Measurements from ENCODE around the gene LRRK2. TPM values are rescaled to one million over a fixed set of nuclear protein-coding genes. Genes with fewer than 3 reads are reported as not detected.
"Not testable (repeated sequence)": the region's sequence is repeated elsewhere in the genome, so short reads cannot be mapped to it uniquely, and the experiment has no call there.

Gene LRRK2
- total RNA-seq, 2 experiments from 2014 or later: 5.9 to 28.4 TPM

DNA sequence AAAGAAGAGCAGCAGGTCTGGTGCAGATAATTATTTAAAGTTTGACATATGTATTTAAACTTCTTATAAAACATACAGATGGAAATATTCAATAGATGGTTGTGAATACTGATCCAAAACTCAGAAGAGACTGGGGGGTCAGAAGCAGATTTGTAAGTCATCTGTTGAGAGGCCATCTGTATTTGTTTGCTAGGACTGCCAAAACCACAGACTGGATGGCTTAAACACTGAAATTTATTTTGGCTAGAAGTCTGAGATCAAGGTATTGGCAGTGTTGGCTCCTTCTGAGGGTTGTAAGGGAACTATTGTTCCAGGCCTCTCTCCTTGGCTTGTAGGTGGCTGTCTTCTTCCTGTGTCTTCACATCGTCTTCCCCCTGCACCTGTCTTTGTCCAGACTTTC lies 153.9 kb downstream of the LRRK2 start:
- Histone ChIP-seq H2AFZ (ENCODE audit: low read length) (no peak overlapping the region), H3K9me2 (ENCODE audit: insufficient read depth, low read length) (no peaks in the 10 kb centered on the region), H3K4me3 (ENCODE audit: low read depth, low read length, poor library complexity, severe bottlenecking) (no peak overlapping the region), H3K79me2 (ENCODE audit: insufficient read depth, low read depth, low read length) (no peaks in the 10 kb centered on the region), H3K4me1 (ENCODE audit: insufficient read depth, low read length, poor library complexity, severe bottlenecking) (no peaks in the 10 kb centered on the region), H4K20me1 (ENCODE audit: insufficient read depth, low read length) (no peaks in the 10 kb centered on the region), H3K9me3 (ENCODE audit: low read length) (no peaks in the 10 kb centered on the region), H3K27ac (ENCODE audit: low read depth, low read length, poor library complexity, severe bottlenecking) (no peak overlapping the region), H3K4me2 (ENCODE audit: low read length) (no peak overlapping the region), H3K36me3 (ENCODE audit: insufficient read depth, low read length) (no peaks in the 10 kb centered on the region)
- CTCF ChIA-PET (ENCODE audit: unreplicated experiment): no interaction called here
- no peak for TF ChIP-seq EZH2phosphoT487 (IDR thresholded peaks at IDR 0.05; ENCODE audit: borderline replicate concordance, low read depth, low read length)
- TF ChIP-seq, protein P1, sequence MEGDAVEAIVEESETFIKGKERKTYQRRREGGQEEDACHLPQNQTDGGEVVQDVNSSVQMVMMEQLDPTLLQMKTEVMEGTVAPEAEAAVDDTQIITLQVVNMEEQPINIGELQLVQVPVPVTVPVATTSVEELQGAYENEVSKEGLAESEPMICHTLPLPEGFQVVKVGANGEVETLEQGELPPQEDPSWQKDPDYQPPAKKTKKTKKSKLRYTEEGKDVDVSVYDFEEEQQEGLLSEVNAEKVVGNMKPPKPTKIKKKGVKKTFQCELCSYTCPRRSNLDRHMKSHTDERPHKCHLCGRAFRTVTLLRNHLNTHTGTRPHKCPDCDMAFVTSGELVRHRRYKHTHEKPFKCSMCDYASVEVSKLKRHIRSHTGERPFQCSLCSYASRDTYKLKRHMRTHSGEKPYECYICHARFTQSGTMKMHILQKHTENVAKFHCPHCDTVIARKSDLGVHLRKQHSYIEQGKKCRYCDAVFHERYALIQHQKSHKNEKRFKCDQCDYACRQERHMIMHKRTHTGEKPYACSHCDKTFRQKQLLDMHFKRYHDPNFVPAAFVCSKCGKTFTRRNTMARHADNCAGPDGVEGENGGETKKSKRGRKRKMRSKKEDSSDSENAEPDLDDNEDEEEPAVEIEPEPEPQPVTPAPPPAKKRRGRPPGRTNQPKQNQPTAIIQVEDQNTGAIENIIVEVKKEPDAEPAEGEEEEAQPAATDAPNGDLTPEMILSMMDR (conservative IDR thresholded peaks at IDR 0.05; ENCODE audit: low read length): no peak
- no TSS peak for BruUV-seq (replicated peaks)
- POLR2A ChIA-PET: interaction anchor here (1.0 to 1.8 kb wide), 2 partner anchors 10 to 15 kb away, joined by 3 to 4 read pairs; no protein-coding TSS in a partner anchor
- DNase-seq (ENCODE audit: low spot score): no peak
- intact Hi-C loops (cut with micrococcal nuclease; ENCODE audit: unreplicated experiment): no loop called here

DNA sequence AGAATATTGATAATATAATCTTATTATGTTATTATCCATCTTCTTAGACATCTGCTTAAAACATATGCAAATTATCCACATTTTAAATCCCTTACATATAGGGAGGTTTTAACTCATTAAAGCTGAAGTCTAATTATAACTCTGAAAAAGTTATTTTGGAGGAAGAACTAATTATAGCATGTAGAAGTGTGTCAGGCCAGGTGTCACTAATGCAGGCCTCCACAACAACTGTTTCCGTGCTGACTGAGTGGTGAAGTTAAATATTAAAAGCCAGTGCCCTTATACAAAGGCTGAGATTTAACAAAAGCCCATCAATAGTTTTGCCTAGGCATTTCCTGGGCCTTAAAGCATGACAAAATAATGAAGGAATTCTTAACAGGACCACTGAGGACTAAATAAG lies 157.4 kb downstream of the LRRK2 start:
- Histone ChIP-seq H4K20me1 (ENCODE audit: insufficient read depth, low read length) (no peaks in the 10 kb centered on the region), H3K4me1 (ENCODE audit: insufficient read depth, low read length, poor library complexity, severe bottlenecking) (no peaks in the 10 kb centered on the region), H3K4me2 (ENCODE audit: low read length) (no peak overlapping the region), H3K79me2 (ENCODE audit: insufficient read depth, low read depth, low read length) (no peaks in the 10 kb centered on the region), H3K36me3 (ENCODE audit: insufficient read depth, low read length) (no peaks in the 10 kb centered on the region), H3K9me2 (ENCODE audit: insufficient read depth, low read length) (no peaks in the 10 kb centered on the region), H3K9me3 (ENCODE audit: low read length) (no peaks in the 10 kb centered on the region), H2AFZ (ENCODE audit: low read length) (no peak overlapping the region), H3K27ac (ENCODE audit: low read depth, low read length, poor library complexity, severe bottlenecking) (no peak overlapping the region), H3K4me3 (ENCODE audit: low read depth, low read length, poor library complexity, severe bottlenecking) (no peak overlapping the region)
- no peak for DNase-seq (ENCODE audit: low spot score)
- ChIA-PET CTCF (ENCODE audit: unreplicated experiment) (no interaction called here), POLR2A (no interaction called here)
- intact Hi-C loops (cut with micrococcal nuclease; ENCODE audit: unreplicated experiment): no loop called here
- TF ChIP-seq, protein P1 (conservative IDR thresholded peaks at IDR 0.05; ENCODE audit: low read length): no peak
- TF ChIP-seq EZH2phosphoT487 (IDR thresholded peaks at IDR 0.05; ENCODE audit: borderline replicate concordance, low read depth, low read length): no peak
- no TSS peak for BruUV-seq (replicated peaks)

DNA sequence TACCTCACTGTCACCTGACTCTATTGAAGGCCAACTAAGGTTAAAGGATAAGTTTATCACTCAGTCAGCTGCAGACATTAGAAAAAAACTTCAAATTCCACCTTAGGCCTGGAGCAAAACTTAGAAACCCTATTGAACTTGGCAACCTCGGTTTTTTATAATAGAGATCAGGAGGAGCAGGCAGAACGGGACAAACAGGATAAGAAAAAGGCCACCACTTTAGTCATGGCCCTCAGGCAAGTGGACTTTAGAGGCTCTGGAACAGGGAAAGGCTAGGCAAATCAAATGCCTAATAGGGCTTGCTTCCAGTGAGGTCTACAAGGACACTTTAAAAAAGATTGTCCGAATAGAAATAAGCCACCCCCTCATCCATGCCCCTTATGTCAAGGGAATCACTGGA lies 162.5 kb downstream of the LRRK2 start:
- H3K4me3 ChIP-seq (ENCODE audit: low read depth, low read length, poor library complexity, severe bottlenecking); H3K79me2 ChIP-seq (ENCODE audit: insufficient read depth, low read depth, low read length); intact Hi-C loops (cut with micrococcal nuclease; ENCODE audit: unreplicated experiment); H2AFZ ChIP-seq (ENCODE audit: low read length); CTCF ChIA-PET (ENCODE audit: unreplicated experiment); H3K4me1 ChIP-seq (ENCODE audit: insufficient read depth, low read length, poor library complexity, severe bottlenecking); DNase-seq (ENCODE audit: low spot score); POLR2A ChIA-PET; H3K9me3 ChIP-seq (ENCODE audit: low read length); H3K4me2 ChIP-seq (ENCODE audit: low read length); H3K36me3 ChIP-seq (ENCODE audit: insufficient read depth, low read length); BruUV-seq (replicated peaks); H4K20me1 ChIP-seq (ENCODE audit: insufficient read depth, low read length); H3K27ac ChIP-seq (ENCODE audit: low read depth, low read length, poor library complexity, severe bottlenecking); H3K9me2 ChIP-seq (ENCODE audit: insufficient read depth, low read length): not testable (repeated sequence)

Measured in OCI-LY7 (cell line).